HCT116 (cell line): ENCODE measurements around the gene NR2E1.

Source experiments
- CEBPB ChIP-seq: IDR thresholded peaks from 2 replicates; pipeline ENCODE4 v1.6.1; 2012; ENCODE audit warnings: low read depth
- CTCF ChIP-seq, 3 experiments: fragments of 200-600 bp in 1 of 3; sonication (generic) in 1 of 3; IDR thresholded peaks in 2 of 3; conservative IDR thresholded peaks in 1 of 3; 2 replicates each; pipeline ENCODE4 v1.5.1; 2012 to 2017; ENCODE audit warnings: low read depth in 2 of 3, low read length in 2 of 3, antibody characterized with exemption in 1 of 3, borderline replicate concordance in 1 of 3, control low read depth in 1 of 3, mild to moderate bottlenecking in 1 of 3, mixed read lengths in 1 of 3, mixed run types in 1 of 3, moderate library complexity in 1 of 3; ENCODE audit not compliant: insufficient read depth in 1 of 3
- EZH2 ChIP-seq: fragments of 200-600 bp; sonication (generic); IDR thresholded peaks from 2 replicates; pipeline ENCODE4 v1.6.1; 2017; ENCODE audit warnings: antibody characterized with exemption, mixed run types
- RAD21 ChIP-seq: IDR thresholded peaks from 2 replicates; pipeline ENCODE4 v1.6.1; 2012; ENCODE audit warnings: low read depth, mild to moderate bottlenecking

- TF ChIP-seq CTCF (IDR thresholded peaks at IDR 0.05 in 2 of 3, conservative IDR thresholded peaks at IDR 0.05 in 1 of 3; ENCODE audit: borderline replicate concordance in 1 of 3, insufficient read depth in 1 of 3, low read depth in 2 of 3, low read length in 2 of 3) (no peak), EZH2 (no peak), CEBPB (no peak), RAD21 (no peak)
Measured at GRCh38 chr6:108176281-108177089, 10.7 kb downstream of the NR2E1 start.
